CD4-positive, alpha-beta memory T cell (primary cell): ENCODE data around the gene ITPKC. TPM values are rescaled to one million over a fixed set of nuclear protein-coding genes. Genes with fewer than 3 reads are reported as not detected.

Experiments
- CTCF ChIA-PET: fragments of 350-600 bp; sonication (Branson Sonifier 250); formaldehyde crosslinking; loops from one replicate; lab custom pipeline; 2021; ENCODE audit warnings: inconsistent platforms; ENCODE audit not compliant: partially characterized antibody; lab: Charles Lee
- POLR2A ChIA-PET: fragments of 350-600 bp; sonication (Branson Sonifier 250); formaldehyde crosslinking; loops from one replicate; lab custom pipeline; 2021; ENCODE audit not compliant: partially characterized antibody; lab: Charles Lee
- DNase-seq, 5 donors: peaks; one replicate each; pipeline versions ENCODE4 v3.0.0 to v3.0.0-alpha.2; 2020 to 2022; ENCODE audit warnings: mixed read lengths in 1 of 5
- H3K27ac ChIP-seq: one replicate; pipeline ENCODE4 v1.7.0; 2013; ENCODE audit warnings: low read depth, low read length
- H3K27me3 ChIP-seq: 2 replicates; pipeline ENCODE4 v1.7.0; 2013; ENCODE audit warnings: mild to moderate bottlenecking, low read length, moderate library complexity; ENCODE audit not compliant: insufficient read depth
- H3K36me3 ChIP-seq: 2 replicates; pipeline ENCODE4 v1.7.0; 2013; ENCODE audit warnings: mild to moderate bottlenecking, low read length, moderate library complexity; ENCODE audit not compliant: insufficient read depth
- H3K4me1 ChIP-seq: 2 replicates; pipeline ENCODE4 v1.7.0; 2013; ENCODE audit warnings: mild to moderate bottlenecking, low read length, moderate library complexity; ENCODE audit not compliant: insufficient read depth
- H3K4me3 ChIP-seq, 2 donors: one replicate each; pipeline ENCODE4 v1.7.0; 2013; ENCODE audit warnings: low read length in 2 of 2, mild to moderate bottlenecking in 1 of 2
- H3K9me3 ChIP-seq, 2 donors: one replicate each; pipeline ENCODE4 v1.7.0; 2013; ENCODE audit warnings: low read length in 2 of 2, control low read depth in 1 of 2; ENCODE audit not compliant: control insufficient read depth in 1 of 2
- H3K27ac Mint-ChIP-seq, 7 donors: one replicate each; pipeline ENCODE4 v1.8.0; 2020 to 2021; ENCODE audit warnings: mixed read lengths in 7 of 7, mild to moderate bottlenecking in 6 of 7, inconsistent platforms in 3 of 7, moderate library complexity in 3 of 7
- H3K27me3 Mint-ChIP-seq, 2 donors: one replicate each; pipeline ENCODE4 v1.8.0; 2020 to 2021; ENCODE audit warnings: mixed read lengths in 2 of 2
- H3K36me3 Mint-ChIP-seq, 2 donors: one replicate each; pipeline ENCODE4 v1.8.0; 2020 to 2021; ENCODE audit warnings: mixed read lengths in 2 of 2, inconsistent platforms in 1 of 2, mild to moderate bottlenecking in 1 of 2
- H3K4me1 Mint-ChIP-seq, 4 donors: one replicate each; pipeline ENCODE4 v1.8.0; 2020 to 2021; ENCODE audit warnings: mixed read lengths in 4 of 4, mild to moderate bottlenecking in 1 of 4
- H3K4me3 Mint-ChIP-seq, 8 donors: one replicate each; pipeline ENCODE4 v1.8.0; 2020 to 2021; ENCODE audit warnings: mixed read lengths in 8 of 8, mild to moderate bottlenecking in 7 of 8, moderate library complexity in 6 of 8, inconsistent platforms in 3 of 8
- H3K9me3 Mint-ChIP-seq, 8 donors: one replicate each; pipeline ENCODE4 v1.8.0; 2020 to 2021; ENCODE audit warnings: mixed read lengths in 8 of 8, mild to moderate bottlenecking in 5 of 8, inconsistent platforms in 3 of 8, moderate library complexity in 1 of 8
- intact Hi-C: fragments of 100-400 bp; cut with micrococcal nuclease; formaldehyde crosslinking; loops from one replicate; pipeline ENCODE4 v1.15.1; 2023
- polyA plus RNA-seq, 2 donors: library from polyadenylated mRNA; unstranded; fragments of 300-500 nt; fragmentation: Illumina TruSeq; gene quantifications; one replicate each; pipeline ENCODE4 v1.2.3, GENCODE V29; 2021
- total RNA-seq, 2 experiments: library from RNA; stranded (reverse); gene quantifications; one replicate each; pipeline ENCODE4 v1.2.3, GENCODE V29; 2021

Gene ITPKC
- total and polyA plus RNA-seq, 4 experiments from 2014 or later, result 1.9 to 10.2 (median 7.6) TPM

DNA sequence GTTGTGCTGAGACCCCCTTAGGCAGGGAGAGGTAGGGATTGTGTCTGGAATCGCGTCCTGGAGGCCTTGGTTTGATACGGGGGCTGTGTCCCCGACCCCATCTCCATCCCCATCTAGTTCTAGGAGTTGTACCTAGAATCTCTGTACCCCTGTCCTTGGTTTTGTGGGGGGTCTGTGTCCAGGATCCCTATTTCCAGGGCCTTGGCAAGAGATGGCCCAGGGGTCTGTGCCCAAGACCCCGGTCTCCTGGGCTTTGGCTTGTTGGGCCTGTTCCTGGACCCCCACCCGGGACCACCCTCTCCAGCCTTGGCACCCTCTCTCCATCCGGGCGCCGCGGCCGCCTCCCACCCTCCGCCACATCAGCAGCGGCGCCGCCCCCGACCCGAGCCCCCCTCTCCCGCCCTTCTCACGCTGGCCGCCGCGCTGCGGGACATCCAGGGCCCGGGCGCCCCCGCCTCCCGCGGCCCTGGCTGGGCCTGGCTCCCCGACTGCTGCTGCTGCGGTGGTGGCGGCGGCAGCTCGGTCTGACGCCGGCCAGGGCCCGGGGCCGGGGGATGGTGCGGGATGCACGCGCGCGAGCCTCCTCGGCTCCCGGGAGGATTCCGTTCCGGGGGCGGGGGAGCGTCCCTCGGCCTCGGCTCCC lies 26.7 kb upstream of the ITPKC start, which contains the start of gene NUMBL:
Gene NUMBL (minus strand): TSS at position 602 of the 643 bp plus-strand sequence. CDS start 168 bp downstream, at position 434.
- POLR2A ChIA-PET, result interaction anchor here (0.7 to 2.0 kb wide), 8 partner anchors 9 to 574 kb away, joined by 3 to 16 read pairs (median 10); partner anchors contain the start of genes ACTMAP, COQ8B, EGLN2 and HNRNPUL1
- H3K27me3 Mint-ChIP-seq, result no peaks in the 10 kb centered on the region
- Histone ChIP-seq H3K27ac (peak within 1 kb of the TSS; percentile 60), H3K27me3 (no peaks in the 10 kb centered on the region), H3K36me3 (no peaks in the 10 kb centered on the region), H3K4me3 (peak within 1 kb of the TSS; percentile 66 to 73), H3K4me1 (peaks cover 8% of the 10 kb centered on the region), H3K9me3 (no peaks in the 10 kb centered on the region)
- intact Hi-C loops, result loop anchor here (1.0 kb wide), 3 partner anchors 25 to 129 kb away; partner anchors contain the start of gene ACTMAP
- CTCF ChIA-PET, result interaction anchor here (0.7 kb wide), 1 partner anchor 63 kb away, joined by 3 read pairs; no protein-coding TSS in a partner anchor
- peak within 1 kb of the TSS; percentile 61 to 97 (median 92) for H3K27ac Mint-ChIP-seq
- no peak for DNase-seq
- peaks cover 2 to 6% (median 4%) of the 10 kb centered on the region in 4 donors for H3K4me1 Mint-ChIP-seq
- H3K4me3 Mint-ChIP-seq, result peak within 1 kb of the TSS; percentile 85 to 94 (median 90)
- H3K36me3 Mint-ChIP-seq, result peaks cover 6 to 13% of the 10 kb centered on the region in 2 donors
- no peaks in the 10 kb centered on the region for H3K9me3 Mint-ChIP-seq

DNA sequence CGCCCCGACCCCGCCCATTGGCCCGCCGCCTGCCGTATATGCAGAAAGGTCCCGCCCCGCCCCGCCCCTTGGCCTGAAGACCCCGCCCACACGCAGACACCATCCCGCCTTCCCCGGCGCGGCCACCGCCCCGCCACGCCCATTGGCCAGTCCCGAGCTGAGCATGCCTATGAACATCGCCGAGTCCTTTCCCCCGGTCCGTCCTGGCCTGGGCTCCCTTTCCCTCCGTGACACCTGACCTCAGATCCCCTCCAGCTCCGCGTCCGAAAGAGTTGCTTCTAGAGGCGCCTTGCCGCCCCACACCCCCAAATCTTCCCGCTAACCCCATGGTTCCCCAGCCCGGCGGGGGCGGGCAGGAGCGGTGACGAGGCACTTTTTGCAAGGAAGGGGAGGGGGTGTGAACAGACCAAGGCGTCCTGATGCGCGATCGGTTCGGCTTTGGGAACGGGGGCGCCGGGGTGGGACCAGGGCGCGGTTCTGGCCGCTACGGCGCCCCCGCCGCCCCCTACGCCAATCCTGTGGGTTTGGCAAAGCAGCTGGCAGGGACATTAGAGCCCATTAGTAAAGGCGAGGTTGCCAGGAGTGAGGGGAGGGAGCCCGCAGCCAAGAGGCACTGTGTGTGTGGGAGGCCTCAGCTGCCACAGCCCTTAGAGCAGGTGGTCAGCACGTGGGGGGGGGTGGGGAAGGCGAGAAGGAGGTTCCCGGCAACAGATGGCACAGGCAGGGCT lies 26.1 kb upstream of the ITPKC start:
- DNase-seq, result peak; percentile 78 to 85 (median 80)
- Mint-ChIP-seq H3K4me3 (peak overlapping the region; percentile 85 to 94 (median 90)), H3K27me3 (no peaks in the 10 kb centered on the region), H3K27ac (peak overlapping the region; percentile 61 to 97 (median 92)), H3K36me3 (peaks cover 1 to 12% of the 10 kb centered on the region in 2 donors), H3K4me1 (peaks cover 2 to 6% (median 4%) of the 10 kb centered on the region in 4 donors), H3K9me3 (no peaks in the 10 kb centered on the region)
- Histone ChIP-seq H3K36me3 (no peaks in the 10 kb centered on the region), H3K27me3 (no peaks in the 10 kb centered on the region), H3K4me3 (peak overlapping the region; percentile 66 to 73), H3K4me1 (peaks cover 8% of the 10 kb centered on the region), H3K27ac (peak overlapping the region; percentile 60), H3K9me3 (no peaks in the 10 kb centered on the region)
- intact Hi-C loops, result loop anchor here (1.0 kb wide), 3 partner anchors 24 to 128 kb away; partner anchors contain the start of gene ACTMAP
- ChIA-PET POLR2A (interaction anchor here (0.7 to 2.0 kb wide), 11 partner anchors 9 to 573 kb away, joined by 3 to 16 read pairs (median 3); partner anchors contain the start of genes ACTMAP, COQ8B, EGLN2 and HNRNPUL1), CTCF (interaction anchor here (0.5 to 0.9 kb wide), 3 partner anchors 62 to 572 kb away, joined by 3 to 4 read pairs (median 3); no protein-coding TSS in a partner anchor)

DNA sequence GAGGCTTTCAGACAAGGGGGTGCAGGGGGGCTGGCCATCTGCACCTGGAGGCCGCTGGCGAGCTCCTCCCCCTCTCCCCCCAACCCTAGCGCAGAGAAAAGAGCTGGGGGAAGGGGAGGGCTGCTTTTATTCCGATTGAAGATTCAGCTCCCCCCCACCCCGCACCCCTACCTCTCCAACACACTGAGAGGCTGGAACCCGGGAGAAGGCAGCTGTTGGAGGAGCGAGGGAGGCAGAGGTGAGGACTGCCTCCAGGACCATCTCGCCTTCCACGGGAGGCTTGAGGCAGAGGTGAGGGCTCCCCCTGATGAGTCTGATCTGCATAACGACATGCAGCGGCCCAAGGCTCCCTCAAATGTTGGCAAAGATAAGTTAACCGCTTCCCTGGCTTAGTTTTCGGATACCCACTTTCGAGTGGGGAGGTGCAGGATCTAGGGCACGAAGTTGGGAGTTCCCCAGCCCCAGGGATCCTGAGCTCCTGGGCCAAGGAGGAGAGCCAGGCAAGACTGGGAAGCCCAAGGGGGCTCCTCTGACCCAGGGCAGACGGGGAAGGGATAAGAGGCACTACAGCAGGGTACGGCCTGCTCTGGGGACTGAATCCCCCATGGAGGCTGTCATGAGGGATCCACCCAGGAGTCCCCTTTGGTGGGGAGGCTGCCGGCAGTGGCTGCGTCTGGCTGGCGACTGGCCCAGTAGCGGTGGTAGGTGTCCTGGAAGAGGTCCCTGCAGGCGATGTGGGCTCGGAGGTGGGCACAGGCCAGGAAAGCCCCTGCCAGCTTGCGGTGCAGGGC lies 25.3 kb upstream of the ITPKC start:
- Histone ChIP-seq H3K36me3 (no peaks in the 10 kb centered on the region), H3K27ac (peak overlapping the region; percentile 60), H3K4me3 (peak overlapping the region in 1 of 2 donors; percentile 66), H3K4me1 (peaks cover 8% of the 10 kb centered on the region), H3K27me3 (no peaks in the 10 kb centered on the region), H3K9me3 (no peaks in the 10 kb centered on the region)
- Mint-ChIP-seq H3K36me3 (peaks cover 4 to 13% of the 10 kb centered on the region in 2 donors), H3K27me3 (no peaks in the 10 kb centered on the region), H3K27ac (peak overlapping the region in 4 of 7 donors; percentile 19 to 86 (median 60)), H3K4me1 (peaks cover 2 to 6% (median 4%) of the 10 kb centered on the region in 4 donors), H3K9me3 (no peaks in the 10 kb centered on the region), H3K4me3 (peak overlapping the region in 6 of 8 donors; percentile 3 to 67 (median 41))
- ChIA-PET POLR2A (interaction anchor here (0.8 to 2.0 kb wide), 9 partner anchors 8 to 572 kb away, joined by 3 to 16 read pairs (median 8); partner anchors contain the start of genes ACTMAP, COQ8B, HNRNPUL1 and ITPKC), CTCF (interaction anchor here (0.5 to 0.9 kb wide), 2 partner anchors 129 to 571 kb away, joined by 3 to 4 read pairs; no protein-coding TSS in a partner anchor)
- no peak for DNase-seq
- intact Hi-C loops, result no loop called here

DNA sequence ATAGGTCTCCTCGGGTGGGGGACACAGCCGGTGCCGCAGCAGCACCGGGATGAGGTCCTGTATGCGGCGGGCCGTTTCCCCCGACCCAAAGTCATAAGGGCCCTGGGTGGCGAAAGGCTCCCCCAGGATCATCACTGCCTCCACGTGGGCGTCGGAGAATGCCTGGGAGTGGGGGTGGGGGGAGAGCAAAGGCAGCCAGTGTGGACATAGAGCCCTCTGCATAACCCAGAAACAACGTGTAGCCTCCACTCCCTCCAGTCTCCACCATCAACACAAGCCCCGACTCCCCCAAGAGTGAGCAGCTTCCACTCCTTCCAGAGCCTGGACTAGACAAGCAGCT lies 24.7 kb upstream of the ITPKC start:
- DNase-seq, result no peak
- intact Hi-C loops, result no loop called here
- no peaks in the 10 kb centered on the region for H3K9me3 Mint-ChIP-seq
- peak overlapping the region in 2 of 7 donors; percentile 41 to 63 for H3K27ac Mint-ChIP-seq
- ChIA-PET CTCF (no interaction called here), POLR2A (no interaction called here)
- no peaks in the 10 kb centered on the region for H3K36me3 ChIP-seq
- H3K36me3 Mint-ChIP-seq, result peaks cover 4 to 15% of the 10 kb centered on the region in 2 donors
- H3K27me3 Mint-ChIP-seq, result no peaks in the 10 kb centered on the region
- H3K27me3 ChIP-seq, result no peaks in the 10 kb centered on the region
- H3K9me3 ChIP-seq, result no peaks in the 10 kb centered on the region
- H3K27ac ChIP-seq, result no peak overlapping the region
- H3K4me1 Mint-ChIP-seq, result peaks cover 2 to 6% (median 4%) of the 10 kb centered on the region in 4 donors
- peaks cover 8% of the 10 kb centered on the region for H3K4me1 ChIP-seq
- H3K4me3 ChIP-seq, result no peak overlapping the region
- peak overlapping the region in 3 of 8 donors; percentile 9 to 57 (median 46) for H3K4me3 Mint-ChIP-seq

DNA sequence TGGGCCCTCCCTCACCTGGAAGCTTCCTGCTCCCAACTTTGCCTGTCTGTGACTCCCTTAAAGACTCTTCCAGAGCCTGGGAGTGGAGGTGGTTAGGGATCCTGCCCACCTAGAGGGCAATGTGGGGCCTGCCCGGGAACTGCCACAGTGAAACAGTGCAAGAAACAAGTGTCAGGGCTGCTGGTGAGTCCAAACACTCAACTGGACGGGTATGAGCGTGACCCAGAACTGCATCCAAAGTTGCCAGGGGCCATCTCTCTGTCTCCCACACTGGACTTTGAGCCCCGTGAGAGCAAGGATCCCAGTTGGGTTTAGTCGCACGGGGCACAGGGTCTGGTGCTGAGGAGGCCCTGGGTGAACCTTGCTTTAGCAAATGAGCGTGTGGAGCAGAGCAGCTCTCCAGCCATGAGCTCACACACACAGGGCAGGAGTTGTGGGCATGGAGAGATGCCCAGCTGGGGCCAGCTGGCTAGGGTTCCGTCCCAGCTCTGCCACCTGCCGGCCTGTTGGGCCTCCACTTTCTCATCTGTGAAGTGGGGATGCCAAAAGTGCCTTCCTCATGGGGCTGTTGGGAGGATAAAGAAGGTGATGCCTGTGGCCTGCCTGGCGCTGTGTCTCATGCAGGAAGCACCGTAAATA lies 23.6 kb upstream of the ITPKC start:
- H3K27me3 ChIP-seq, result no peaks in the 10 kb centered on the region
- H3K4me1 ChIP-seq, result peaks cover 8% of the 10 kb centered on the region
- H3K4me3 ChIP-seq, result no peak overlapping the region
- ChIA-PET POLR2A (no interaction called here), CTCF (no interaction called here)
- no peak overlapping the region for H3K27ac ChIP-seq
- Mint-ChIP-seq H3K9me3 (no peaks in the 10 kb centered on the region), H3K4me1 (peaks cover 2 to 6% (median 4%) of the 10 kb centered on the region in 4 donors), H3K4me3 (peak overlapping the region in 1 of 8 donors; percentile 15), H3K36me3 (peaks cover 4 to 15% of the 10 kb centered on the region in 2 donors), H3K27me3 (no peaks in the 10 kb centered on the region), H3K27ac (peak overlapping the region in 2 of 7 donors; percentile 18 to 69)
- intact Hi-C loops, result no loop called here
- H3K9me3 ChIP-seq, result no peaks in the 10 kb centered on the region
- DNase-seq, result no peak
- no peaks in the 10 kb centered on the region for H3K36me3 ChIP-seq

DNA sequence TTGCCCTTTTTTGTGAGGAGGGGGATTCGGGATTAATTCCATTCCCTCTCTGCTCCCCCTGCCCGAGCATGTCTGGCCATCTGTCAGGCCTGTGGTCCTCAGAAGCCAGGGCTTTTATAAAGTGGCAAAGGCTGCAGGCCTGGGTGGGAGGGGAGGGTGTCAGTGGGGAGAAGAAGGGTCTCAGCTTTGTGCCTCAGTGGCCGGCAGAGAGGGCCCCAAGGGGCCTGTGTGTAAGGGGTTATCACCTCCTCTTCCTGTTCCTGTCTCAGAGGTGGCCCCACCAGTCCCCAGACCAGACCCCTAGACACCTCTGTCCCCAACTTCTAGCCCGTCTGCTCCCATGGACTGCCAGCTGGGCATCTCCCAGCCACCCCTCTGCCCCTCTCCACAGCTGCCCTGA lies 23.0 kb upstream of the ITPKC start:
- Histone ChIP-seq H3K4me1 (peaks cover 8% of the 10 kb centered on the region), H3K27ac (no peak overlapping the region), H3K36me3 (no peaks in the 10 kb centered on the region), H3K9me3 (no peaks in the 10 kb centered on the region), H3K4me3 (no peak overlapping the region), H3K27me3 (no peaks in the 10 kb centered on the region)
- no peaks in the 10 kb centered on the region for H3K9me3 Mint-ChIP-seq
- H3K27me3 Mint-ChIP-seq, result no peaks in the 10 kb centered on the region
- no peak overlapping the region for H3K4me3 Mint-ChIP-seq
- H3K36me3 Mint-ChIP-seq, result peaks cover 4 to 15% of the 10 kb centered on the region in 2 donors
- H3K4me1 Mint-ChIP-seq, result peaks cover 2 to 6% (median 4%) of the 10 kb centered on the region in 4 donors
- DNase-seq, result no peak
- POLR2A ChIA-PET, result no interaction called here
- intact Hi-C loops, result no loop called here
- CTCF ChIA-PET, result no interaction called here
- H3K27ac Mint-ChIP-seq, result peak overlapping the region in 4 of 7 donors; percentile 18 to 37 (median 30)
